Stomach (tissue), 4 donors: ENCODE results near the gene SLC39A3.

Source experiments
- EP300 ChIP-seq: sonication (generic); formaldehyde crosslinking; IDR thresholded peaks from one replicate; pipeline ENCODE4 v1.6.1; 2017; ENCODE audit warnings: antibody characterized with exemption
- POLR2A ChIP-seq, 4 donors: fragments of 450-650 bp; IDR thresholded peaks; one replicate each; pipeline ENCODE4 v1.6.1; 2016; ENCODE audit warnings: antibody characterized with exemption in 4 of 4, control low read depth in 2 of 4, mild to moderate bottlenecking in 1 of 4, moderate library complexity in 1 of 4
- TF ChIP-seq, protein P1 (sequence below), 7 experiments: fragments of 450-650 bp in 4 of 7; fragments of 200-600 bp in 3 of 7; sonication (generic) in 3 of 7; IDR thresholded peaks; one replicate each; pipeline ENCODE4 v1.5.1; 2016 to 2019; ENCODE audit warnings: antibody characterized with exemption in 7 of 7, control low read depth in 2 of 7, mild to moderate bottlenecking in 1 of 7

DNA sequence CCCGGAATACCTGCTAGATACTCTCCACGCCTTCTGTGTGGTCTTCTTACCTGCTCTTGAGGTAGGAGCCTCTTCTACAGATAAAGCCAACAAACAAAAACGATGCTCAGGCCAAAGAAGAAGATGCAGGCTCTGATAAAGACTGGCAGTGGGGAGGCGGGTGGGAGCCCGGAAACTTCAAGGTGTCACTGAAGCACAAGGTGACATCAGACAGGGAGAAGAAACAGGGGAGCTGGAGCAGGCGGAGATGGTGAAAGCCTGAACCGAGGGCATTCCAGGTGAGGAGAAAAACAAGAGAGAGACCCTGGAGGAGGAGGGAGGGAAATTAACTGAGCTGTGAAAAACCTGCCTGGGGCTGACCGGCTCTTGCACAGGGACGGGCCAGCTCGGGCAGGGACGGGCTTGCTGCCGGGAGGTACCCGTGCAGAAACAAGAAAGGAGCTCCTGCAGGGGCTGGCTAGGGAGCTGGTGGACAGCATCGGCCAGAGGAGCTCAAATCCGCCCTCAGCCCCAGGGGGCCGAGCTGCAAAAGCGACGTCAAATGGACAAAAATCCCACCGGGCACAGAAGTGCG, 56.3 kb downstream of the SLC39A3 start:
- TF ChIP-seq, protein P1, sequence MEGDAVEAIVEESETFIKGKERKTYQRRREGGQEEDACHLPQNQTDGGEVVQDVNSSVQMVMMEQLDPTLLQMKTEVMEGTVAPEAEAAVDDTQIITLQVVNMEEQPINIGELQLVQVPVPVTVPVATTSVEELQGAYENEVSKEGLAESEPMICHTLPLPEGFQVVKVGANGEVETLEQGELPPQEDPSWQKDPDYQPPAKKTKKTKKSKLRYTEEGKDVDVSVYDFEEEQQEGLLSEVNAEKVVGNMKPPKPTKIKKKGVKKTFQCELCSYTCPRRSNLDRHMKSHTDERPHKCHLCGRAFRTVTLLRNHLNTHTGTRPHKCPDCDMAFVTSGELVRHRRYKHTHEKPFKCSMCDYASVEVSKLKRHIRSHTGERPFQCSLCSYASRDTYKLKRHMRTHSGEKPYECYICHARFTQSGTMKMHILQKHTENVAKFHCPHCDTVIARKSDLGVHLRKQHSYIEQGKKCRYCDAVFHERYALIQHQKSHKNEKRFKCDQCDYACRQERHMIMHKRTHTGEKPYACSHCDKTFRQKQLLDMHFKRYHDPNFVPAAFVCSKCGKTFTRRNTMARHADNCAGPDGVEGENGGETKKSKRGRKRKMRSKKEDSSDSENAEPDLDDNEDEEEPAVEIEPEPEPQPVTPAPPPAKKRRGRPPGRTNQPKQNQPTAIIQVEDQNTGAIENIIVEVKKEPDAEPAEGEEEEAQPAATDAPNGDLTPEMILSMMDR (IDR thresholded peaks at IDR 0.05) = no peak
- no peak for TF ChIP-seq POLR2A (IDR thresholded peaks at IDR 0.05)
- TF ChIP-seq EP300 = no peak
